ENCODE measurements around the gene HMCN1. TPM values are rescaled to one million over a fixed set of nuclear protein-coding genes. Genes with fewer than 3 reads are reported as not detected.
A peak's percentile ranks its signal among the peaks of the same experiment; 100 is the strongest.

HMCN1 gene
- total and polyA plus RNA-seq, 11 donors, result 2.1 to 14.1 (median 5.6) TPM

GRCh38 chr1:185853739-185854138, 119.5 kb downstream of the HMCN1 start:
- TF ChIP-seq, protein P1, sequence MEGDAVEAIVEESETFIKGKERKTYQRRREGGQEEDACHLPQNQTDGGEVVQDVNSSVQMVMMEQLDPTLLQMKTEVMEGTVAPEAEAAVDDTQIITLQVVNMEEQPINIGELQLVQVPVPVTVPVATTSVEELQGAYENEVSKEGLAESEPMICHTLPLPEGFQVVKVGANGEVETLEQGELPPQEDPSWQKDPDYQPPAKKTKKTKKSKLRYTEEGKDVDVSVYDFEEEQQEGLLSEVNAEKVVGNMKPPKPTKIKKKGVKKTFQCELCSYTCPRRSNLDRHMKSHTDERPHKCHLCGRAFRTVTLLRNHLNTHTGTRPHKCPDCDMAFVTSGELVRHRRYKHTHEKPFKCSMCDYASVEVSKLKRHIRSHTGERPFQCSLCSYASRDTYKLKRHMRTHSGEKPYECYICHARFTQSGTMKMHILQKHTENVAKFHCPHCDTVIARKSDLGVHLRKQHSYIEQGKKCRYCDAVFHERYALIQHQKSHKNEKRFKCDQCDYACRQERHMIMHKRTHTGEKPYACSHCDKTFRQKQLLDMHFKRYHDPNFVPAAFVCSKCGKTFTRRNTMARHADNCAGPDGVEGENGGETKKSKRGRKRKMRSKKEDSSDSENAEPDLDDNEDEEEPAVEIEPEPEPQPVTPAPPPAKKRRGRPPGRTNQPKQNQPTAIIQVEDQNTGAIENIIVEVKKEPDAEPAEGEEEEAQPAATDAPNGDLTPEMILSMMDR (IDR thresholded peaks at IDR 0.05), result no peak
- TF ChIP-seq POLR2A (IDR thresholded peaks at IDR 0.05), result no peak
- WGBS, 4 donors, result 94 to 100% (median 96%) methylated on average over 1 of the region's 1 CpG
- DNase-seq, result no peak
- Histone ChIP-seq H3K9me3 (no peaks in the 10 kb centered on the region), H3K4me1 (peaks cover 0 to 12% (median 0%) of the 10 kb centered on the region in 12 donors), H3K4me3 (no peak overlapping the region), H3K27ac (no peak overlapping the region), H3K36me3 (no peaks in the 10 kb centered on the region), H3K27me3 (no peaks in the 10 kb centered on the region)
- intact Hi-C loops (cut with DNase I), result no loop called here
- ATAC-seq, result no peak

DNA sequence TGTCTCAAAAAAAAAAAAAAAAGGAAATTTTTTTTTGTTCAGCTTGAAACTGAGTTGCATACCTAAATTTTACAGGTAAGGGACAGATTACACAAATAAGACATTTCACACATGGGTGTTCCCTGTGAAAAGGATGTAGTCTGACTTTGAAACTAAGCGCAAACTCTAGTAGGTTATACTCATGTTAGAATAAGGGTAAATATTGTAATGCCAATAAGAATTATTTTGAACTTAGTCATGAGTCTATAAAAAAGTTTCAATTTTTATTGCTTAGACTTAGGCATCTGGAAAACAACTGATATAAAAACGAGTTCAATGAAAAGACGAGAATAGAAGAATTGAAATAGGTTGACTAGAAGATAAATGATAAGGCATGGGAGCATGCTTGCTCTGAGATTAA, 122.3 kb downstream of the HMCN1 start:
- Histone ChIP-seq H3K4me3 (peak overlapping the region in 1 of 12 donors; percentile 4), H3K27me3 (no peaks in the 10 kb centered on the region), H3K27ac (no peak overlapping the region), H3K4me1 (peaks cover 0 to 5% (median 0%) of the 10 kb centered on the region in 12 donors), H3K9me3 (no peaks in the 10 kb centered on the region), H3K36me3 (no peaks in the 10 kb centered on the region)
- TF ChIP-seq, protein P1 (IDR thresholded peaks at IDR 0.05), result no peak
- WGBS, 4 donors, result 76 to 80% (median 78%) methylated on average over 3 of the region's 3 CpGs
- ATAC-seq (no peak), DNase-seq (no peak)
- intact Hi-C loops (cut with DNase I), result no loop called here

DNA sequence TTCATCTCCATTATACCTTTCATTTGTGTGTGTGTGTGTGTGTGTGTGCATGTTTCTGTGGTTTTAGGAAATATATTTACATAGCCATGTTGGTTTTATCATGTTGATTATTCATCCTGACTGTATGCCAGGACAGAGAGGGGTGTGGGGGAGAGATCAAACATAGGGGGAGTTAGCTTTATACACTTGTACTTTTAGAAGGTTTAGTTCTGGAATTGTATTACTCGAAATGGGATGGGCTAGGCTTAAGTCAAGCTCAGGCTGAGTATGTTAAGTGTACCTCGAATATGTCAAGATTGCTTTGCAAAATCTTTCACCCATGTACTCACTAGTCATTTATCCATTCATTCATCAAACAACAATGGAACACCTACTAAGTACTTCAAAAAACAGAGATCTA, 123.3 kb downstream of the HMCN1 start:
- Histone ChIP-seq H3K27ac (no peak overlapping the region), H3K27me3 (no peaks in the 10 kb centered on the region), H3K4me1 (no peaks in the 10 kb centered on the region), H3K9me3 (no peaks in the 10 kb centered on the region), H3K36me3 (no peaks in the 10 kb centered on the region), H3K4me3 (no peak overlapping the region)
- WGBS, 4 donors, result 71 to 84% (median 80%) methylated on average over 2 of the region's 2 CpGs
- no peak for TF ChIP-seq POLR2A (IDR thresholded peaks at IDR 0.05)
- TF ChIP-seq, protein P1 (IDR thresholded peaks at IDR 0.05), result no peak
- ATAC-seq, result no peak
- intact Hi-C loops (cut with DNase I), result no loop called here
- DNase-seq, result no peak

GRCh38 chr1:185860311-185860710, 126.1 kb downstream of the HMCN1 start:
- Histone ChIP-seq H3K4me1 (peaks cover 0 to 8% (median 0%) of the 10 kb centered on the region in 12 donors), H3K9me3 (no peaks in the 10 kb centered on the region), H3K4me3 (no peak overlapping the region), H3K27me3 (no peaks in the 10 kb centered on the region), H3K27ac (no peak overlapping the region), H3K36me3 (peaks cover 0 to 6% (median 0%) of the 10 kb centered on the region in 9 donors)
- 93 to 98% (median 97%) methylated on average over 1 of the region's 1 CpG for WGBS, 4 donors
- intact Hi-C loops (cut with DNase I), result no loop called here
- TF ChIP-seq POLR2A (IDR thresholded peaks at IDR 0.05), result no peak
- TF ChIP-seq, protein P1 (IDR thresholded peaks at IDR 0.05), result no peak
- DNase-seq, result no peak
- ATAC-seq, result no peak

All from heart left ventricle (tissue), 16 donors.